ENCODE measurements around the gene NUDT19. TPM values are rescaled to one million over a fixed set of nuclear protein-coding genes. Genes with fewer than 3 reads are reported as not detected.
"Not testable (repeated sequence)": the region's sequence is repeated elsewhere in the genome, so short reads cannot be mapped to it uniquely, and the experiment has no call there.

Gene NUDT19
- total and polyA plus RNA-seq, 10 of the 15 experiments (the other 5 are each of a cell fraction or from before 2014, with no cell fraction given): 8.5 to 31.0 (median 17.0) TPM

GRCh38 chr19:32702010-32702409 lies 10.4 kb downstream of the NUDT19 start (continued):
- TF ChIP-seq USF2 (IDR thresholded peaks at IDR 0.05; ENCODE audit: borderline replicate concordance, low read depth, low read length) (no peak), MXI1 (IDR thresholded peaks at IDR 0.05; ENCODE audit: low read depth, low read length) (no peak), CEBPB (IDR thresholded peaks at IDR 0.05; ENCODE audit: borderline replicate concordance in 1 of 2, low read depth in 2 of 2, low read length in 2 of 2) (no peak), STAT3 (IDR thresholded peaks at IDR 0.05; ENCODE audit: low read depth, low read length) (no peak), CHD2 (IDR thresholded peaks at IDR 0.05; ENCODE audit: borderline replicate concordance, low read depth, low read length) (no peak)

DNA sequence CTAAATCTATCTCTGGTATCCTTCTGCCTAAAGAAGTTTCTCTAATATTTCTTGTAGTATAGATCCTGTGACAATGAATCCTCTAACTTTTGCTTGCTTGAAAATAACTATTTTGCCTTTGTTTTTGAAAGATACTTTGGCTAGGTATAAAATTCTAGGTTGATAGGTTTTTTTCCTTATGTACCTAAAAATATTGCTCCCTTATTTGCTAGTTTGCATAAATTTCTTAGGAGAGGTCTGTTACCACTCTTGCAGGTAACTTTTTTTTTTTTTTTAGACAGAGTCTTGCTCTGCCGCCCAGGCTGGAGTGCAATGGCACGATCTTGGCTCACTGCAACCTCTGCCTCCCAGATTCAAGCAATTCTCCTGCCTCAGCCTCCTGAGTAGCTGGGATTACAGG lies 12.4 kb downstream of the NUDT19 start:
- H3K4me2 ChIP-seq (ENCODE audit: control insufficient read depth, insufficient read depth); H3K27ac ChIP-seq (ENCODE audit: control insufficient read depth, insufficient read depth); BruUV-seq (replicated peaks); FAIRE-seq; H2AFZ ChIP-seq (ENCODE audit: control insufficient read depth, low read depth, low read length); H3K4me1 ChIP-seq (ENCODE audit: control insufficient read depth, insufficient read depth, low read length); H3K79me2 ChIP-seq (ENCODE audit: control insufficient read depth, insufficient read depth, low read length); intact Hi-C loops (cut with micrococcal nuclease; ENCODE audit: unreplicated experiment); H3K4me3 ChIP-seq; CTCF ChIA-PET; RAD21 ChIA-PET (ENCODE audit: unreplicated experiment); SMC1A ChIA-PET (ENCODE audit: uncharacterized antibody, unreplicated experiment); H4K20me1 ChIP-seq (ENCODE audit: control insufficient read depth, insufficient read depth); in situ Hi-C loops (cut with MboI); H3K9ac ChIP-seq (ENCODE audit: control insufficient read depth, insufficient read depth, low read length); ATAC-seq; H3K27me3 ChIP-seq (replicated peaks in 1 of 2; ENCODE audit: control insufficient read depth in 2 of 2, insufficient read depth in 2 of 2, low read length in 1 of 2); POLR2A ChIA-PET; DNase-seq (ENCODE audit: low read depth, low spot score): not testable (repeated sequence)
- Histone ChIP-seq H3K9me3 (replicated peaks; ENCODE audit: control insufficient read depth, insufficient read depth, low read length) (peaks cover 13% of the 10 kb centered on the region), H3K36me3 (ENCODE audit: control insufficient read depth in 2 of 2, insufficient read depth in 2 of 2, low read length in 1 of 2) (peaks cover 1 to 16% of the 10 kb centered on the region in 2 experiments)
- WGBS (ENCODE audit: insufficient coverage, insufficient replicate concordance, low lambda C conversion rate, missing lambda C conversion rate): 100% methylated on average over 2 of the region's 2 CpGs
